SK-N-SH (cell line): ENCODE results near the gene SH3PXD2A. TPM values are rescaled to one million over a fixed set of nuclear protein-coding genes. Genes with fewer than 3 reads are reported as not detected.
A peak's percentile ranks its signal among the peaks of the same experiment; 100 is the strongest.

ENCODE experiments used
- CTCF ChIA-PET: fragments of 300-600, 350-600 bp; formaldehyde crosslinking; extraction: SDS; loops from one replicate; lab custom pipeline; 2021; lab: Yijun Ruan, JAX
- POLR2A ChIA-PET: fragments of 350-600 bp; sonication (Branson Sonifier 250); formaldehyde crosslinking; extraction: SDS; loops from one replicate; lab custom pipeline; 2020; ENCODE audit warnings: antibody characterized with exemption, inconsistent platforms; lab: Yijun Ruan, JAX
- DNase-seq: peaks from one replicate; pipeline ENCODE4 v3.0.0; 2012
- H2AFZ ChIP-seq: fragments of 200-600 bp; sonication (generic); 2 replicates; pipeline ENCODE4 v1.8.1; 2016; ENCODE audit warnings: antibody characterized with exemption, mild to moderate bottlenecking, low read depth
- H3F3A ChIP-seq: fragments of 200-600 bp; sonication (generic); replicated peaks from 2 replicates; pipeline ENCODE3; 2016; ENCODE audit warnings: antibody characterized with exemption, mild to moderate bottlenecking; ENCODE audit not compliant: insufficient read depth
- H3K27ac ChIP-seq, 2 experiments: fragments of 200-500 bp in 1 of 2; fragments of 200-600 bp in 1 of 2; sonication (Bioruptor generic) in 1 of 2; sonication (generic), shearing (Covaris generic) in 1 of 2; 2 replicates each; pipeline versions ENCODE4 v1.5.1 to v1.6.1; 2014 to 2016; ENCODE audit warnings: low read depth in 2 of 2, inconsistent platforms in 1 of 2, low read length in 1 of 2, mild to moderate bottlenecking in 1 of 2, mixed read lengths in 1 of 2
- H3K27me3 ChIP-seq: fragments of 200-600 bp; sonication (generic), shearing (Covaris generic); 2 replicates; pipeline ENCODE4 v1.6.1; 2016; ENCODE audit warnings: mixed run types; ENCODE audit not compliant: insufficient read depth
- H3K36me3 ChIP-seq, 2 experiments: fragments of 200-500 bp in 1 of 2; fragments of 200-600 bp in 1 of 2; sonication (Bioruptor generic) in 1 of 2; sonication (generic) in 1 of 2; replicated peaks in 1 of 2; 2 replicates each; pipeline versions ENCODE3 to v1.5.1; 2014 to 2016; ENCODE audit warnings: low read length in 1 of 2, mild to moderate bottlenecking in 1 of 2; ENCODE audit not compliant: insufficient read depth in 2 of 2, control insufficient read depth in 1 of 2
- H3K4me1 ChIP-seq, 2 experiments: fragments of 200-500 bp in 1 of 2; fragments of 200-600 bp in 1 of 2; sonication (Bioruptor generic) in 1 of 2; sonication (generic), shearing (Covaris generic) in 1 of 2; 2 replicates each; pipeline versions ENCODE4 v1.5.1 to v1.6.1; 2014 to 2016; ENCODE audit warnings: low read depth in 1 of 2, low read length in 1 of 2, mixed run types in 1 of 2; ENCODE audit not compliant: insufficient read depth in 2 of 2, control insufficient read depth in 1 of 2
- H3K4me2 ChIP-seq: fragments of 200-600 bp; sonication (generic), shearing (Covaris generic); 2 replicates; pipeline ENCODE4 v1.6.1; 2017; ENCODE audit warnings: mixed run types
- H3K4me3 ChIP-seq, 2 experiments: fragments of 200-500 bp in 1 of 2; fragments of 200-600 bp in 1 of 2; sonication (Bioruptor generic) in 1 of 2; sonication (generic), shearing (Covaris generic) in 1 of 2; 2 replicates each; pipeline versions ENCODE4 v1.5.1 to v1.8.1; 2014 to 2016; ENCODE audit warnings: low read depth in 2 of 2, inconsistent platforms in 1 of 2, low read length in 1 of 2, mild to moderate bottlenecking in 1 of 2, mixed read lengths in 1 of 2, moderate library complexity in 1 of 2
- H3K79me2 ChIP-seq: fragments of 200-600 bp; sonication (generic); 2 replicates; pipeline ENCODE4 v1.8.1; 2017; ENCODE audit warnings: mild to moderate bottlenecking; ENCODE audit not compliant: insufficient read depth
- H3K9ac ChIP-seq: fragments of 200-600 bp; sonication (generic); 2 replicates; pipeline ENCODE4 v1.6.1; 2017; ENCODE audit warnings: mixed run types
- H3K9me2 ChIP-seq: fragments of 200-600 bp; sonication (generic); 2 replicates; pipeline ENCODE4 v1.6.1; 2017; ENCODE audit warnings: mixed run types
- H3K9me3 ChIP-seq: fragments of 200-600 bp; sonication (generic); 2 replicates; pipeline ENCODE4 v1.6.1; 2017; ENCODE audit warnings: mixed run types, mild to moderate bottlenecking, moderate library complexity
- H4K20me1 ChIP-seq: fragments of 200-600 bp; sonication (generic); 2 replicates; pipeline ENCODE4 v1.6.1; 2017; ENCODE audit warnings: mild to moderate bottlenecking, mixed run types; ENCODE audit not compliant: insufficient read depth
- CHD2 ChIP-seq: fragments of 150-350 bp; IDR thresholded peaks from 2 replicates; pipeline ENCODE4 v1.6.1; 2018; ENCODE audit warnings: low read length; ENCODE audit not compliant: partially characterized antibody
- CTCF ChIP-seq: fragments of 200-600 bp; sonication (generic); IDR thresholded peaks from 2 replicates; pipeline ENCODE4 v1.6.1; 2017; ENCODE audit warnings: antibody characterized with exemption, mild to moderate bottlenecking, moderate library complexity
- EZH2phosphoT487 ChIP-seq: fragments of 200-600 bp; sonication (generic); IDR thresholded peaks from 2 replicates; pipeline ENCODE4 v1.6.1; 2017; ENCODE audit warnings: low read depth, mixed run types, mild to moderate bottlenecking, antibody characterized with exemption, moderate library complexity, borderline replicate concordance
- FOSL2 ChIP-seq: IDR thresholded peaks from 2 replicates; pipeline ENCODE4 v1.4.0; 2012; ENCODE audit warnings: low read depth, mild to moderate bottlenecking, moderate library complexity, borderline replicate concordance
- IRF3 ChIP-seq: fragments of 150-350 bp; IDR thresholded peaks from 2 replicates; pipeline ENCODE4 v1.6.1; 2016; ENCODE audit warnings: mild to moderate bottlenecking, low read depth, low read length
- MEF2A ChIP-seq: IDR thresholded peaks from 2 replicates; pipeline ENCODE4 v1.4.0; 2012; ENCODE audit warnings: low read depth, borderline replicate concordance
- MXI1 ChIP-seq: IDR thresholded peaks from 2 replicates; pipeline ENCODE4 v1.6.1; 2012; ENCODE audit warnings: mild to moderate bottlenecking, low read depth, low read length, improper control_type of control experiment
- RFX5 ChIP-seq: IDR thresholded peaks from 2 replicates; pipeline ENCODE4 v1.6.1; 2012; ENCODE audit warnings: mild to moderate bottlenecking, improper control_type of control experiment, low read length
- TCF12 ChIP-seq: IDR thresholded peaks from 2 replicates; pipeline ENCODE4 v1.4.0; 2012
- USF2 ChIP-seq: fragments of 150-350 bp; IDR thresholded peaks from 2 replicates; pipeline ENCODE4 v1.6.1; 2017; ENCODE audit warnings: antibody characterized with exemption, low read length, low read depth, borderline replicate concordance
- WGBS: methylation state at CpG from one replicate; pipeline ENCODE4 v1.1.6; 2017; ENCODE audit warnings: low lambda C conversion rate; 5-methylcytosine and 5-hydroxymethylcytosine counted together
- polyA plus RNA-seq, 3 experiments: library from polyadenylated mRNA; depleted of rRNA; stranded (reverse); fragments of >200 nt; gene quantifications; 2 replicates each; pipeline ENCODE4 v1.2.3, GENCODE V29; 2012
- TF ChIP-seq, protein P1 (sequence below): IDR thresholded peaks from 2 replicates; pipeline ENCODE4 v1.4.0; 2012; ENCODE audit warnings: low read depth, borderline replicate concordance

The SH3PXD2A gene
- polyA plus RNA-seq, 1 of the 3 experiments (the other 2 are of a cell fraction): 2.5 TPM

DNA sequence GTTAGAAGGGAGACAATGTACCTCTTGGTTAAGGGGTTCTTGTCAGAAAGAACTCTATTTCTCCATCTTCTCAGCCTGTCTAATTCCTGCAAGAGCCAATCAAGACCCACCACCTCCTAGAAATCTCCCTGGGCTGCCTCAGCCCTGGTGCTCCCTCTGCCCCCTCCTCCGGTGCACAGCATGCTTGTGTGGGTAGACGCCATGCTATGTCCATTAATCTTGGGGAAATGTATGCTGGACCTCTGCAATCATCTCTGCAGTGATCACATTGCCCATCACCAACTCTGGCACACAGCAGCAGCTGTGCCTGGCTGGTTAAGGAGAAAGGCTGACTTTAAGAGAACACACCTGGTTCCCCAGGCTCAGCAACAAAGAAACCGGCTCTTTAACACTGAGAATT is 37.3 kb downstream of the SH3PXD2A start:
- TF ChIP-seq EZH2phosphoT487: no peak
- TF ChIP-seq USF2: no peak
- no peak for TF ChIP-seq RFX5
- TF ChIP-seq FOSL2: no peak
- TF ChIP-seq, protein P1, sequence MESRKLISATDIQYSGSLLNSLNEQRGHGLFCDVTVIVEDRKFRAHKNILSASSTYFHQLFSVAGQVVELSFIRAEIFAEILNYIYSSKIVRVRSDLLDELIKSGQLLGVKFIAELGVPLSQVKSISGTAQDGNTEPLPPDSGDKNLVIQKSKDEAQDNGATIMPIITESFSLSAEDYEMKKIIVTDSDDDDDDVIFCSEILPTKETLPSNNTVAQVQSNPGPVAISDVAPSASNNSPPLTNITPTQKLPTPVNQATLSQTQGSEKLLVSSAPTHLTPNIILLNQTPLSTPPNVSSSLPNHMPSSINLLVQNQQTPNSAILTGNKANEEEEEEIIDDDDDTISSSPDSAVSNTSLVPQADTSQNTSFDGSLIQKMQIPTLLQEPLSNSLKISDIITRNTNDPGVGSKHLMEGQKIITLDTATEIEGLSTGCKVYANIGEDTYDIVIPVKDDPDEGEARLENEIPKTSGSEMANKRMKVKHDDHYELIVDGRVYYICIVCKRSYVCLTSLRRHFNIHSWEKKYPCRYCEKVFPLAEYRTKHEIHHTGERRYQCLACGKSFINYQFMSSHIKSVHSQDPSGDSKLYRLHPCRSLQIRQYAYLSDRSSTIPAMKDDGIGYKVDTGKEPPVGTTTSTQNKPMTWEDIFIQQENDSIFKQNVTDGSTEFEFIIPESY: no peak
- no peak for TF ChIP-seq CHD2
- TF ChIP-seq TCF12: no peak
- TF ChIP-seq MXI1: no peak
- TF ChIP-seq MEF2A: no peak
- TF ChIP-seq IRF3: no peak
- TF ChIP-seq, all 33 proteins: peak for 0
- peaks cover 17 to 32% of the 10 kb centered on the region in 2 experiments; a peak in 3 of 4 replicates for H3K4me1 ChIP-seq
- DNase-seq: no peak
- no peaks in the 10 kb centered on the region; the same call in 1 of the 2 replicates for H3K79me2 ChIP-seq
- H2AFZ ChIP-seq: no peak overlapping the region
- H3K4me3 ChIP-seq: no peak overlapping the region
- no peaks in the 10 kb centered on the region for H3K9me2 ChIP-seq
- ChIA-PET CTCF (interaction anchor here (0.6 to 1.4 kb wide), 4 partner anchors 21 to 85 kb away, joined by 3 to 4 read pairs (median 3); no protein-coding TSS in a partner anchor), POLR2A (no interaction called here)
- H3K9me3 ChIP-seq: no peaks in the 10 kb centered on the region
- H3K36me3 ChIP-seq: no peaks in the 10 kb centered on the region
- no peaks in the 10 kb centered on the region for H3K27me3 ChIP-seq
- no peaks in the 10 kb centered on the region for H3F3A ChIP-seq
- H4K20me1 ChIP-seq: 0 out of 2 replicates have a peak, but pooled peaks cover 16% of the 10 kb centered on the region
- H3K9ac ChIP-seq: no peak overlapping the region
- 91% methylated on average over 3 of the region's 3 CpGs for WGBS
- H3K27ac ChIP-seq: no peak overlapping the region
- H3K4me2 ChIP-seq: no peak overlapping the region

GRCh38 chr10:103816431-103816830 is 38.9 kb downstream of the SH3PXD2A start:
- H3K27ac ChIP-seq: no peak overlapping the region
- H3K79me2 ChIP-seq: no peaks in the 10 kb centered on the region
- H2AFZ ChIP-seq: no peak overlapping the region
- no peak overlapping the region for H3K9ac ChIP-seq
- H3K9me2 ChIP-seq: no peaks in the 10 kb centered on the region
- H3F3A ChIP-seq: no peaks in the 10 kb centered on the region
- peaks cover 10 to 37% of the 10 kb centered on the region in 2 experiments; a peak in 2 of 4 replicates for H3K4me1 ChIP-seq
- no peaks in the 10 kb centered on the region for H3K27me3 ChIP-seq
- H3K36me3 ChIP-seq: no peaks in the 10 kb centered on the region
- 0 out of 2 replicates have a peak, but pooled peaks cover 13% of the 10 kb centered on the region for H4K20me1 ChIP-seq
- no peak overlapping the region for H3K4me3 ChIP-seq
- H3K4me2 ChIP-seq: no peak overlapping the region
- peak; percentile 34; the same call in 1 of the 2 replicates for TF ChIP-seq MEF2A
- TF ChIP-seq FOSL2: 0 out of 2 replicates have a peak, but pooled peaks have one; percentile 13
- no peak for TF ChIP-seq CTCF
- no peaks in the 10 kb centered on the region for H3K9me3 ChIP-seq
- ChIA-PET CTCF (no interaction called here), POLR2A (no interaction called here)
- WGBS: 73% methylated on average over 6 of the region's 6 CpGs
- DNase-seq: no peak
